ENCODE measurements around the gene PIGS. TPM values are rescaled to one million over a fixed set of nuclear protein-coding genes. Genes with fewer than 3 reads are reported as not detected.
"Not testable (repeated sequence)": the region's sequence is repeated elsewhere in the genome, so short reads cannot be mapped to it uniquely, and the experiment has no call there.

The PIGS gene
- total RNA-seq, 3 donors from 2014 or later, result 35.4 to 63.5 (median 53.3) TPM

DNA sequence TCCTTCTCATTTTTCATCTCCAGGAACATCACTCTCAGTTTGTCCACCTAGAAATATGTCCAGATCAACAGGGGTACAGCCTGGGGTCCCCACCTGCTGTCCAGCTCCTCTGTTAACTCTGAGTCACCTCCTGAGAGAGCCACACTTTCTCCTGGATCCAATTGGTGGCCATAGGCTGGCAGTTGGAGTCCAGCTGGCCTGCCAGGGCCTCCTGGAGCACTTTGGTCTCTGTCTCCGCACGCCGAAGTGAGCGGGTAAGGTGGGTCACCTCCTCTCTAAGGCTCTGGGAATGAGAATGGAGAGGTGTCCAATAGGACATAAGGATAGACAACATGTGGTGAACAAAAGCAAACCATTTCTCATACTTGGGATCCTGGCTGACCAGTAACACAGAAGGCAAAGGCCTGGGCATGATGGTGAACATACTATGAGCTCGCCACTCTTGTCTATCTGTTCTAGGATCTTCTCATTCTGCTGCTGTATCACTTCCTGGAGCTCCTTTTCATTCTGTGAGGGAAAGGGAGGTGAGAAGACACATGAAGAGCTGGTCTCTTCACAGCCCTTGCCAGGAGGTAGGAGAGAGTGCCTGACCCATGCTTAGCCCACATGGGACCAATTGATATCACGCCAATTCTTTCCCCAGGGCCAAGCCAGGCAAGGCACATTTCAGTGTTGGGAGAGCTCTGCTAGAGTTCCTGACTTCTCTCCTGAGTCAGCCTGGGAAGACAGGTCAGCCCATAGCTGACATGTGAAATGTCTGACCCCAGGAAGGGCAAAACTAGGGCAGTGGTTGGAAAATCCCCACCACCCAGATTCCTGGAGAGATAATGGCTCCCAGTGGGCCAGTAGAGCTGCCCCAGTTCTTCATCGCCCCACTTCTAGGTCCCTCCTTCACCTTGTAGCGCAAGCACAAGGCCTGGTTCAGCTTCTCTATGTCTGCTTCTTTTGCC is 7.2 kb upstream of the PIGS start:
- no peaks in the 10 kb centered on the region for H3K27me3 ChIP-seq
- H3K4me1 ChIP-seq, result no peaks in the 10 kb centered on the region
- no peak for TF ChIP-seq POLR2AphosphoS5 (IDR thresholded peaks at IDR 0.05)
- TF ChIP-seq, protein P1, sequence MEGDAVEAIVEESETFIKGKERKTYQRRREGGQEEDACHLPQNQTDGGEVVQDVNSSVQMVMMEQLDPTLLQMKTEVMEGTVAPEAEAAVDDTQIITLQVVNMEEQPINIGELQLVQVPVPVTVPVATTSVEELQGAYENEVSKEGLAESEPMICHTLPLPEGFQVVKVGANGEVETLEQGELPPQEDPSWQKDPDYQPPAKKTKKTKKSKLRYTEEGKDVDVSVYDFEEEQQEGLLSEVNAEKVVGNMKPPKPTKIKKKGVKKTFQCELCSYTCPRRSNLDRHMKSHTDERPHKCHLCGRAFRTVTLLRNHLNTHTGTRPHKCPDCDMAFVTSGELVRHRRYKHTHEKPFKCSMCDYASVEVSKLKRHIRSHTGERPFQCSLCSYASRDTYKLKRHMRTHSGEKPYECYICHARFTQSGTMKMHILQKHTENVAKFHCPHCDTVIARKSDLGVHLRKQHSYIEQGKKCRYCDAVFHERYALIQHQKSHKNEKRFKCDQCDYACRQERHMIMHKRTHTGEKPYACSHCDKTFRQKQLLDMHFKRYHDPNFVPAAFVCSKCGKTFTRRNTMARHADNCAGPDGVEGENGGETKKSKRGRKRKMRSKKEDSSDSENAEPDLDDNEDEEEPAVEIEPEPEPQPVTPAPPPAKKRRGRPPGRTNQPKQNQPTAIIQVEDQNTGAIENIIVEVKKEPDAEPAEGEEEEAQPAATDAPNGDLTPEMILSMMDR (IDR thresholded peaks at IDR 0.05), result no peak
- TF ChIP-seq POLR2A (IDR thresholded peaks at IDR 0.05), result no peak
- no peak overlapping the region for H3K4me3 ChIP-seq
- H3K27ac ChIP-seq, result no peak overlapping the region
- intact Hi-C loops (cut with DNase I; ENCODE audit: low total_unique reads), result no loop called here
- DNase-seq (ENCODE audit: low spot score in 2 of 2), result no peak
- H3K9me3 ChIP-seq, result no peaks in the 10 kb centered on the region
- H3K36me3 ChIP-seq, result no peaks in the 10 kb centered on the region

DNA sequence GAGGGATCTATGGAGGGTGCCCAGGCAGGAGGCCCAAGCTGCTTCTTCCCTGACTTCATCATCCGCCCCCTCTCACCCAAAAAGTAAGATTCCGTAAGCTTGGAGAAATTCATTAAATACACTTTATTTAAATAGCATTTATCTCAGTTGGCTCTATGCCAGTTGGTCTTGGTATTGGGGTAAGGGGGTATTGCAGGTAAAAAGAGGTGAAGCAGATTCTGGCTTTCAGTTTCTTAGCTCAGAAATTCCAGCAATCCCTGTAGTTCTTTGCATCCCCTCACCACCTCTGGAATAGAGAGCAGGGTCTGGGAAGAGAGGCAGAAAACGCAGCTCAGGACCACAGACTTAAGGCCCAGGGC is 6.1 kb upstream of the PIGS start:
- Histone ChIP-seq H3K9me3 (no peaks in the 10 kb centered on the region), H3K4me1 (no peaks in the 10 kb centered on the region), H3K4me3 (peak overlapping the region in 1 of 3 donors; percentile 64), H3K27me3 (no peaks in the 10 kb centered on the region), H3K27ac (peak overlapping the region; percentile 56 to 76), H3K36me3 (no peaks in the 10 kb centered on the region)
- TF ChIP-seq POLR2A (IDR thresholded peaks at IDR 0.05) (no peak), POLR2AphosphoS5 (IDR thresholded peaks at IDR 0.05) (no peak)
- TF ChIP-seq, protein P1 (IDR thresholded peaks at IDR 0.05), result no peak
- no peak for DNase-seq (ENCODE audit: low spot score in 2 of 2)
- intact Hi-C loops (cut with DNase I; ENCODE audit: low total_unique reads), result no loop called here

DNA sequence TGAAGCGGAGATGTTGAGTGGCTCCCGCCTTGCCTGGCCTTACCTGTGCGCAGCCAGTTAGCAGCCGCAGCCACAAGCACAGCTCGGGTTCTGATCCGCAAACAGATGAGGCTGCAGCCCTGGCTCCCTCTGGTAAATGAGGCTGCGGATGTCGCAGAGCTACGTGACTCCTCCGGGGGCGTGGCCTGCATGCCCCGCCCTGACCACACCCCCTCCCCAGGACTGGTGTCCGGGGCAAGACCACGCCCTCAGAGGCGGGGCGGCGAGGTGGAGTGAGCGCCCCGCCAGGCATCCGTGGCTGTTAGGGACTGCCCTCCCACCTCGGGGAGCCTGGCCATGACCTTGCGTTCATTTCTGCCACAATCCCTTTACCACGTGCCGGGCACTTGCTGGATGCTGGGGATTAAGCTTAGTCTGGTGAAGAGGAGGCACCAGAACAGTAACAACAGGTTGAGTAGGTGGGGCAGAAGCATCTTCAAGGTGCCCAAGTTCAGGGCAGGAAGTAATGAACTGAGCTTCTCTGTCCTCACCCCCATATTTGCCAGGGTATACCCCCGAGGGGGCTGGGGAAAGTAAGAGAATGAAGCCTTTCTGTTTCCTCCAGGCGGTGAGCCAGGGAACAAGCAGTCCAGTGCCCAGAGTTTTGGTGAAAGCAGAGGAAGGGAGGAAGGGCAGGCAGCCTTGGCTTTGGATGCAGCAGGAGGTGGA is 5.6 kb upstream of the PIGS start, which contains the start of gene ALDOC:
ALDOC (minus strand) TSS at position 138 of the 708 bp plus-strand sequence. CDS start 1,363 bp downstream, outside the sequence.
- Histone ChIP-seq H3K36me3 (no peaks in the 10 kb centered on the region), H3K9me3 (no peaks in the 10 kb centered on the region), H3K4me1 (no peaks in the 10 kb centered on the region), H3K27ac (peak within 1 kb of the TSS; percentile 56 to 76), H3K4me3 (peak within 1 kb of the TSS; percentile 0 to 64 (median 42)), H3K27me3 (no peaks in the 10 kb centered on the region)
- peak; percentile 93 to 96 for DNase-seq (ENCODE audit: low spot score in 2 of 2)
- TF ChIP-seq, protein P1 (IDR thresholded peaks at IDR 0.05), result no peak
- TF ChIP-seq POLR2AphosphoS5 (IDR thresholded peaks at IDR 0.05), result peak; percentile 48 to 76 (median 53)
- TF ChIP-seq POLR2A (IDR thresholded peaks at IDR 0.05), result peak; percentile 31
- intact Hi-C loops (cut with DNase I; ENCODE audit: low total_unique reads), result no loop called here

DNA sequence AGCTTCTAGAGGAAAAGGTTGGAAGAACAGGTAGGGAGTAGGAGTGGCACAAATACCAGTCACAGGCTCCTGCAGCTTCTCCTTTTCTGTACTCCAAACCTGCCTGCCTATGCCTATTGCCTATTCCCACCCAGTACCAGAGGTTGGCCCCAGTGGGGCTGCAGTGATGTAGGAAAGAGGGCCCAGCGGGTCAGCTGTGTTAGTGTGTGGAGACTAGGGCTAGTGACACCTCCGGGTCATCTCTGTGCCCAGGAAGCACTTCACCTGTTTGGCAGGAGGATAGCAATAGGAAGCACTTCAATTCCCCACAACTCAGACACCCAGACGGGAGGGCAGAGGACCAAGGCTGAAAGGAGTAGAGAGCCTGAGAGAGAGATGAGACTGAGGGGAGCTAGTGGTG is 4.7 kb upstream of the PIGS start:
- intact Hi-C loops (cut with DNase I; ENCODE audit: low total_unique reads); H3K27ac ChIP-seq; H3K4me1 ChIP-seq; H3K36me3 ChIP-seq; DNase-seq (ENCODE audit: low spot score in 2 of 2); H3K9me3 ChIP-seq; H3K27me3 ChIP-seq: not testable (repeated sequence)
- peak overlapping the region in 2 of 3 donors; percentile 11 to 12 for H3K4me3 ChIP-seq

DNA sequence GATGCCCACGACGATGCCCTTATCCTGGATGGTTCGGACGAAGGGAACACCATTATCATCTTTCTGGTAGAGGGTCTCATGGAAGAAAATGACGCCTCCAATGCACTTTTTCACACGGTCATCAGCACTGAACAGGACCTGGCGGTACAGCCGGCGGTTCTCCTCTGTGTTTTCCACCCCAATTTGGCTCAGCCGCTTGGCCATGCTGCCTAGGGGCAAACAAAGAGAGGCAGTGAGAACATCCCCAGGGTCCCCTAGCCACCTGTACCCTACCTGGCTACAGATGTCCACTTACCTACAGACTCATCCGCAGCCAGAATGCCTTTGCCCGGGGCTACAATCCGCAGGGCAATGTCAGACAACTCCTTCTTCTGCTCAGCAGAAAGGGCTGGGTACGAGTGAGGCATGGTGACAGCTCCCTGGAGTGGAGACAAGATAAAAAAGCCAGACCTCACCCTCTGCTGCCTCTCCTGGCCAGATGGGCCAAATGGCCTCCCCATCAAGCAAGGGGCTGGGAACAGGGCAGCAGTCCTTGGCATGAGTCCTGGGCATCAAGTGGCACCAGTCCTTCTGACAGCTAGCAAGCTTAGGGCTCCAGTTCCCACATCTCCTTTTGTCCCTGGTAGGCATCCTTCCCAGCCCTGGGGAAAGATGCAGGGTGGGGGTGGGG is 3.9 kb upstream of the PIGS start:
- intact Hi-C loops (cut with DNase I; ENCODE audit: low total_unique reads), result no loop called here
- Histone ChIP-seq H3K9me3 (no peaks in the 10 kb centered on the region), H3K4me1 (no peaks in the 10 kb centered on the region), H3K4me3 (no peak overlapping the region), H3K36me3 (no peaks in the 10 kb centered on the region), H3K27ac (no peak overlapping the region), H3K27me3 (no peaks in the 10 kb centered on the region)
- no peak for DNase-seq (ENCODE audit: low spot score in 2 of 2)
- TF ChIP-seq POLR2A (IDR thresholded peaks at IDR 0.05) (no peak), POLR2AphosphoS5 (IDR thresholded peaks at IDR 0.05) (no peak)
- TF ChIP-seq, protein P1 (IDR thresholded peaks at IDR 0.05), result no peak

Measured in breast epithelium (tissue), 4 donors.